Measurements from ENCODE around the gene STK32C.

DNA sequence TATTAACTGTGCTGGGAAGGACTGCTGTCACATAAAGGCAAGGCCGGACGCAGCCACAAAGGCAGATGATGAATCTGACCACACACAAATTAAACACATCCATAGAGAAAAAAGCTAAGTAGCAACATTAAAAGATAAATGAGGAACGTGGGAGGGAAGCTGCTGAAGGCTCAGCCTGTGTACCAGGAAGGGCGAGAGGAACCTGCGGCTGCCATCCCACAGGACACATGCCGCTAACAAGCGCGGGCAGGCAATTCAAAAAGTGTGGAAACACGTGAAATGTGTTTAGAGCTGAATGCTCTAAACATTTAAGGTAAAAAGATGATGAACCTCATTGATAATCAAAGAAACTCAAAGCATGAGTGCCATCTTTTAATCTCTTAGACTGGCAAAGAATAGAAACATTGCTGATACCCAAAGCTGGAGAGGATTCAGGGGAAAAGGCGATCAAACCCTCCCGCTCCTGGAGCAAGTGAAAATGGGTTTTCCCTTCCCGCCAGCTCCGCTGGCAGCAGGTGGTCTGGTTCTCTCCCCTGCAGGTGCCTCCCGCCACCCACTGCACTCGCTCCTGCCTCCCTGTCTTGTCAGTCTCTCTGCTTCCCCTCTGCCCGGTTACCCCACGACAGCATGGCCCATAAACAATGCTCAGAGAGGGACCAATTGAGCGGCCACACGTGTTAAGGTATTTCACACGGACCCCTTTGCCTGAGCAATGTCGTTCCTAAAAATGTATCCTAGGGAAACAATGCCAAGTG, 4.2 kb downstream of the STK32C start:
- TF ChIP-seq, protein P1, sequence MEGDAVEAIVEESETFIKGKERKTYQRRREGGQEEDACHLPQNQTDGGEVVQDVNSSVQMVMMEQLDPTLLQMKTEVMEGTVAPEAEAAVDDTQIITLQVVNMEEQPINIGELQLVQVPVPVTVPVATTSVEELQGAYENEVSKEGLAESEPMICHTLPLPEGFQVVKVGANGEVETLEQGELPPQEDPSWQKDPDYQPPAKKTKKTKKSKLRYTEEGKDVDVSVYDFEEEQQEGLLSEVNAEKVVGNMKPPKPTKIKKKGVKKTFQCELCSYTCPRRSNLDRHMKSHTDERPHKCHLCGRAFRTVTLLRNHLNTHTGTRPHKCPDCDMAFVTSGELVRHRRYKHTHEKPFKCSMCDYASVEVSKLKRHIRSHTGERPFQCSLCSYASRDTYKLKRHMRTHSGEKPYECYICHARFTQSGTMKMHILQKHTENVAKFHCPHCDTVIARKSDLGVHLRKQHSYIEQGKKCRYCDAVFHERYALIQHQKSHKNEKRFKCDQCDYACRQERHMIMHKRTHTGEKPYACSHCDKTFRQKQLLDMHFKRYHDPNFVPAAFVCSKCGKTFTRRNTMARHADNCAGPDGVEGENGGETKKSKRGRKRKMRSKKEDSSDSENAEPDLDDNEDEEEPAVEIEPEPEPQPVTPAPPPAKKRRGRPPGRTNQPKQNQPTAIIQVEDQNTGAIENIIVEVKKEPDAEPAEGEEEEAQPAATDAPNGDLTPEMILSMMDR (IDR thresholded peaks at IDR 0.05; ENCODE audit: insufficient read depth, low read length) = no peak
- TF ChIP-seq, protein P2, sequence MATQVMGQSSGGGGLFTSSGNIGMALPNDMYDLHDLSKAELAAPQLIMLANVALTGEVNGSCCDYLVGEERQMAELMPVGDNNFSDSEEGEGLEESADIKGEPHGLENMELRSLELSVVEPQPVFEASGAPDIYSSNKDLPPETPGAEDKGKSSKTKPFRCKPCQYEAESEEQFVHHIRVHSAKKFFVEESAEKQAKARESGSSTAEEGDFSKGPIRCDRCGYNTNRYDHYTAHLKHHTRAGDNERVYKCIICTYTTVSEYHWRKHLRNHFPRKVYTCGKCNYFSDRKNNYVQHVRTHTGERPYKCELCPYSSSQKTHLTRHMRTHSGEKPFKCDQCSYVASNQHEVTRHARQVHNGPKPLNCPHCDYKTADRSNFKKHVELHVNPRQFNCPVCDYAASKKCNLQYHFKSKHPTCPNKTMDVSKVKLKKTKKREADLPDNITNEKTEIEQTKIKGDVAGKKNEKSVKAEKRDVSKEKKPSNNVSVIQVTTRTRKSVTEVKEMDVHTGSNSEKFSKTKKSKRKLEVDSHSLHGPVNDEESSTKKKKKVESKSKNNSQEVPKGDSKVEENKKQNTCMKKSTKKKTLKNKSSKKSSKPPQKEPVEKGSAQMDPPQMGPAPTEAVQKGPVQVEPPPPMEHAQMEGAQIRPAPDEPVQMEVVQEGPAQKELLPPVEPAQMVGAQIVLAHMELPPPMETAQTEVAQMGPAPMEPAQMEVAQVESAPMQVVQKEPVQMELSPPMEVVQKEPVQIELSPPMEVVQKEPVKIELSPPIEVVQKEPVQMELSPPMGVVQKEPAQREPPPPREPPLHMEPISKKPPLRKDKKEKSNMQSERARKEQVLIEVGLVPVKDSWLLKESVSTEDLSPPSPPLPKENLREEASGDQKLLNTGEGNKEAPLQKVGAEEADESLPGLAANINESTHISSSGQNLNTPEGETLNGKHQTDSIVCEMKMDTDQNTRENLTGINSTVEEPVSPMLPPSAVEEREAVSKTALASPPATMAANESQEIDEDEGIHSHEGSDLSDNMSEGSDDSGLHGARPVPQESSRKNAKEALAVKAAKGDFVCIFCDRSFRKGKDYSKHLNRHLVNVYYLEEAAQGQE (IDR thresholded peaks at IDR 0.05; ENCODE audit: insufficient replicate concordance, low read depth) = no peak
